Thoracic aorta (tissue), 2 donors: Measurements from ENCODE around the gene ESRRB. TPM values are rescaled to one million over a fixed set of nuclear protein-coding genes. Genes with fewer than 3 reads are reported as not detected.

Source experiments
- ATAC-seq: fragments of 150-250 bp; one replicate; pipeline ENCODE4 v1.8.0; 2017; ENCODE audit warnings: low read depth; ENCODE audit not compliant: insufficient number of reproducible peaks, low FRiP score
- DNase-seq: peaks from one replicate; pipeline ENCODE4 v3.0.0-alpha.2; 2020; ENCODE audit warnings: low spot score
- H3K27ac ChIP-seq, 2 donors: fragments of 200-600 bp; sonication (generic); 1 replicate in 1 of 2; 2 replicates in 1 of 2; pipeline ENCODE4 v1.5.1; 2016; ENCODE audit warnings: mild to moderate bottlenecking in 2 of 2, moderate library complexity in 2 of 2
- H3K27me3 ChIP-seq: fragments of 200-600 bp; sonication (generic); replicated peaks from 2 replicates; pipeline ENCODE4 v1.6.0; 2016; ENCODE audit warnings: mild to moderate bottlenecking; ENCODE audit not compliant: insufficient read depth
- H3K36me3 ChIP-seq: fragments of 200-600 bp; sonication (generic); one replicate; pipeline ENCODE4 v1.5.1; 2016
- H3K4me1 ChIP-seq, 2 donors: fragments of 200-600 bp; sonication (generic); 1 replicate in 1 of 2; 2 replicates in 1 of 2; pipeline versions ENCODE4 v1.5.1 to v1.6.0; 2016; ENCODE audit warnings: low read depth in 2 of 2, mild to moderate bottlenecking in 1 of 2; ENCODE audit not compliant: control insufficient read depth in 1 of 2
- H3K4me3 ChIP-seq: fragments of 200-600 bp; sonication (generic); 2 replicates; pipeline ENCODE4 v1.5.1; 2016; ENCODE audit warnings: mild to moderate bottlenecking
- H3K9me3 ChIP-seq: fragments of 200-600 bp; sonication (generic); 2 replicates; pipeline ENCODE4 v1.5.1; 2016
- CTCF ChIP-seq: fragments of 200-600 bp; sonication (generic); IDR thresholded peaks from one replicate; pipeline ENCODE4 v1.5.1; 2019; ENCODE audit warnings: antibody characterized with exemption
- total RNA-seq, 2 donors: library from RNA; depleted of rRNA; stranded (reverse); fragments of >200 nt; gene quantifications; one replicate each; pipeline versions ENCODE4 v1.1.0 to v1.2.3, GENCODE V29; 2016

Gene ESRRB
- total RNA-seq, 2 donors from 2014 or later, result 4.6 TPM; not detected in 1

DNA sequence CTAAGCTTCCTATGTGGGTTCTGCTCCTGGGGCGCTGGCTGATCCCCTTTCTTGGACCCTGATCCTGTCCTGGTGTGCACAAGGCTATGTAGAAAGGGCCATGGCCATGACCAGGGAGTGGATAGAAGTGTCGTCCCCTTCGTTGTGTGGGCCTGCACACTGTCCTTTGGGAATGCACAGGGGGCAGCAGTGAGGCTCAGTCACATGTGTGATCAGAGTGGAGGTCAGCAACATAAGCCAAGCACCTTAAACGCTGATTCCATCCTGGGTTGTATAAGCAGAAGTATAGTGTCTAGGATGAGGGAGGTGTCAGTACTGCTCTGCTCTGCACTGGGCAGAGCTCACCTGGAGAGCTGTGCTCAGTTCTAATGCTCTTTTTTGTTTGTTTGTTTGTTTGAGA lies 48.4 kb downstream of the ESRRB start:
- Histone ChIP-seq H3K27ac (no peak overlapping the region), H3K9me3 (no peaks in the 10 kb centered on the region), H3K4me3 (no peak overlapping the region), H3K36me3 (no peaks in the 10 kb centered on the region), H3K4me1 (no peaks in the 10 kb centered on the region), H3K27me3 (no peaks in the 10 kb centered on the region)
- DNase-seq, result no peak
- no peak for TF ChIP-seq CTCF
- ATAC-seq, result no peak

DNA sequence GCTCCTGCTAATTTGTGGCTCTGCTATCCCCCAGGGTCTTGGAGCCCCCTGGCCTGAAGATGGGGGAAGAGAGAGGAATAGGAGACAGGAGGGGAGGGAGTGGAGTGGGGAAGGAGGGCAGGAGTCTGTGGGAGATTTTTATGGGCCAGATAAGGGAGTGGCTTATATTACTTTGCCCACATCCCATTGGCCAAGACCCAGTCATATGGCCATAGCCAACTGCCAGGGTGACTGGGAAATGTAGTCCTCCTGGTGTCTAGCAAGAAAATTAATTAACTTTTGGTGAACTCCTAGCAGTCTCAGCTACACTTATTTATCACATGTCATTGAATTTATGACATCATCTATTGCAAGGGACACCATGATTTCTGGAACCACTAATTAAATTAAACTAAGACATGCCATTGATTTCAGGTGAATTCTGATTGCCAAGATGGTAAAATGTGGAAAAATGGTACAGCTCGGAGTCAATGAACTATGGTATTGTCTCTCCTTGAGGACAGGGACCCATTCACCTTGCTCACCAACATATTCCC lies 50.3 kb downstream of the ESRRB start:
- TF ChIP-seq CTCF, result no peak
- H3K27ac ChIP-seq, result no peak overlapping the region
- no peaks in the 10 kb centered on the region for H3K27me3 ChIP-seq
- ATAC-seq, result no peak
- no peak overlapping the region for H3K4me3 ChIP-seq
- no peaks in the 10 kb centered on the region for H3K36me3 ChIP-seq
- DNase-seq, result no peak
- H3K9me3 ChIP-seq, result no peaks in the 10 kb centered on the region
- no peaks in the 10 kb centered on the region for H3K4me1 ChIP-seq

DNA sequence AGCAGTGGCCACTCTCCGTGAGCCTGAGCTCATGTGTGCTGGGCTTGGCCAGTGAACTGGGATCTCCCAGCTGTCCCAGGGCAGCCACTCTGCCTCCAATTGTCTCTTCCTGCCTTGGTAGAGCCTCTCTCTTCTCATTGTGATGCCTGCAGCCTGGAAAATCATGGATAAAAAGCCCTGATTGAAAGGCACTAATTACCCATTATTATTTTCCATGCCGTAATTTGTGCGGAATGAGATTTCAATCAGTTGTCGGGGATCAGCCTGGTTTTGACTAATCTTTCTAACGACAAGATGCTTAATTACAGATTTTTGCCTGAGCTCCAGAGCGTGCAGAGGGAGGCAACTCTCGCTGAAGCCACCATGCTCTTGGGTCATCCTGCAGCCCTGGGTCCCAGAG lies 52.7 kb downstream of the ESRRB start:
- no peak overlapping the region for H3K27ac ChIP-seq
- H3K36me3 ChIP-seq, result no peaks in the 10 kb centered on the region
- no peaks in the 10 kb centered on the region for H3K27me3 ChIP-seq
- TF ChIP-seq CTCF, result no peak
- DNase-seq, result no peak
- no peak for ATAC-seq
- H3K9me3 ChIP-seq, result no peaks in the 10 kb centered on the region
- no peaks in the 10 kb centered on the region for H3K4me1 ChIP-seq
- H3K4me3 ChIP-seq, result no peak overlapping the region

GRCh38 chr14:76430017-76430416 lies 54.1 kb downstream of the ESRRB start:
- Histone ChIP-seq H3K27me3 (no peaks in the 10 kb centered on the region), H3K4me1 (no peaks in the 10 kb centered on the region), H3K9me3 (no peaks in the 10 kb centered on the region), H3K4me3 (no peak overlapping the region), H3K36me3 (no peaks in the 10 kb centered on the region), H3K27ac (no peak overlapping the region)
- DNase-seq (no peak), ATAC-seq (no peak)
- TF ChIP-seq CTCF, result no peak

DNA sequence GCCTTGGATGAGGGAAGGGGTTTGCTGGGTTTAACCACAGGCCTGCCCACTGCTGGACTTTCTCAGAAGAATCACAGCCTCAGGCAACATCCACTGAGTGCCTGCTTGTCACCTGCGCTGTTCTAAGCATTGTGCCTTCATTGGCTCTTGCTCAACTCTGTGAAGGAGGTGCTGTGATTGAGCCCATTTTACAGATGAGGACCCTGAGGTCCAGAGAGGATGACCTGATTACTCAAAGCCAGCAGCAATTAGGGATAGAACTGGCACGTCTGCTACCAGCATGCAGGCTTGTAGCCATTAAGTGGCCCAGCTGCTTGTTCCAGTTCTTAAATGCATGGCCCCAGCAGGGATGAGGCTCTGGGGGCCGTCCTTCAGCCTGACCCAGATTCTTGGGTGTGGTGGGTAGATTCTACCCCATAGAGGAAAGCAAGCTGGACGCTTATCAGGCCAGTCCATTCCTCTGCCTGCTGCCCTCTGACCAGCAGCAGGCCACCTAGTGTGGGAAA lies 54.6 kb downstream of the ESRRB start:
- Histone ChIP-seq H3K36me3 (no peaks in the 10 kb centered on the region), H3K27me3 (no peaks in the 10 kb centered on the region), H3K9me3 (no peaks in the 10 kb centered on the region), H3K4me3 (no peak overlapping the region), H3K4me1 (no peaks in the 10 kb centered on the region), H3K27ac (no peak overlapping the region)
- TF ChIP-seq CTCF, result no peak
- DNase-seq (no peak), ATAC-seq (no peak)
